ENCODE measurements around the gene TFIP11.

DNA sequence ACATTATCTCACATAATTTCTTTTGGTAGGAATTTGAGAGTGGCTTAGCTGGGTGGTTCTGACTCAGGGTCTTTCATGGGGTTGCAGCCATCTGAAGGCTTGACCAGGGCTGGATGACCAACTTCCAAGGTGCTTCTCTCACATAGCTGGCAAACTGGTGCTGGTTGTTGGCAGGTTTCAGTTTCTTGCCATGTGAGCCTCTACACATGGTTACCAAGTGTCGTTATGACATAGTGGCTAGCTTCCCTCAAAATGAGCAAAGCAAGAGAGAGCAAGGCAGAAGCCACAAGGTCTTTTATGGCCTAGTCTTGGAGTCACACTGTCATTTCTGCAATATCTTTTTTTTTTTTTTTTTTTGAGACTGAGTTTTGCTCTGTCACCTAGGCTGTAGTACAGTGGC, 4.2 kb upstream of the TFIP11 start:
- TF ChIP-seq, protein P1, sequence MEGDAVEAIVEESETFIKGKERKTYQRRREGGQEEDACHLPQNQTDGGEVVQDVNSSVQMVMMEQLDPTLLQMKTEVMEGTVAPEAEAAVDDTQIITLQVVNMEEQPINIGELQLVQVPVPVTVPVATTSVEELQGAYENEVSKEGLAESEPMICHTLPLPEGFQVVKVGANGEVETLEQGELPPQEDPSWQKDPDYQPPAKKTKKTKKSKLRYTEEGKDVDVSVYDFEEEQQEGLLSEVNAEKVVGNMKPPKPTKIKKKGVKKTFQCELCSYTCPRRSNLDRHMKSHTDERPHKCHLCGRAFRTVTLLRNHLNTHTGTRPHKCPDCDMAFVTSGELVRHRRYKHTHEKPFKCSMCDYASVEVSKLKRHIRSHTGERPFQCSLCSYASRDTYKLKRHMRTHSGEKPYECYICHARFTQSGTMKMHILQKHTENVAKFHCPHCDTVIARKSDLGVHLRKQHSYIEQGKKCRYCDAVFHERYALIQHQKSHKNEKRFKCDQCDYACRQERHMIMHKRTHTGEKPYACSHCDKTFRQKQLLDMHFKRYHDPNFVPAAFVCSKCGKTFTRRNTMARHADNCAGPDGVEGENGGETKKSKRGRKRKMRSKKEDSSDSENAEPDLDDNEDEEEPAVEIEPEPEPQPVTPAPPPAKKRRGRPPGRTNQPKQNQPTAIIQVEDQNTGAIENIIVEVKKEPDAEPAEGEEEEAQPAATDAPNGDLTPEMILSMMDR (IDR thresholded peaks at IDR 0.05): no peak
- no peak for TF ChIP-seq ZFX (IDR thresholded peaks at IDR 0.05; ENCODE audit: borderline replicate concordance)

All from 22Rv1 (cell line).